SK-N-MC (cell line): ENCODE results near the gene SCN4A.

Source experiments
- EZH2 ChIP-seq: fragments of 200-600 bp; sonication (generic); IDR thresholded peaks from one replicate; pipeline ENCODE4 v1.6.1; 2017; ENCODE audit warnings: antibody characterized with exemption
- POLR2AphosphoS5 ChIP-seq: IDR thresholded peaks from 2 replicates; pipeline ENCODE4 v1.6.1; 2012; ENCODE audit warnings: mild to moderate bottlenecking, low read depth, low read length, borderline replicate concordance

DNA sequence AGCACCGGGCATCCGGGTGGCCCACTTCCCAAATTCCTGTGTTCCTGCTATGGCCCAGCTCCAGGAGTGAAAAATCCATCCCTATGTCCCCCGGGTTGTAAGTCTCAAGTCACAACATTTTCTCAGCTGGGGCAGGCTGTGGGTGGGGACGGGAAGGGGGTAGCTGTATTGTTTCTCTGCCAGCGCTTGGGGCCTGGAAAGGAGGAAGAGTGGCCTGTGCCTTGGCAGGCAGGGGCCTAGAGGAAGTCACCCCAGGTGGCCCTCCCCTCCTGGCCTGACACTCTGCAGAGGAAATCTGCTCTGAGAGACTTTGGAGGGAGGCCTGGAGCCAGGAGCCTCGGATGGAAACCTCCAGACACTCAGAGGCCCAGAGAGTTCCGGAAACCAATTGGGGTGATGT lies 10.6 kb upstream of the SCN4A start:
- TF ChIP-seq EZH2 (no peak), POLR2AphosphoS5 (no peak)
